ENCODE data around the gene FHIT. TPM values are rescaled to one million over a fixed set of nuclear protein-coding genes. Genes with fewer than 3 reads are reported as not detected.

Gene FHIT
- total and polyA plus RNA-seq, 2 of the 4 experiments (the other 2 are of a cell fraction): 0.07 TPM; not detected in 1

- DNase-seq: no peak
- Histone ChIP-seq H3K27ac (ENCODE audit: insufficient read depth, low read length) (no peak overlapping the region), H4K20me1 (ENCODE audit: insufficient read depth, low read length) (no peaks in the 10 kb centered on the region), H3K23ac (ENCODE audit: low read depth, low read length) (no peak overlapping the region), H3K9me1 (ENCODE audit: insufficient read depth, low read length) (no peaks in the 10 kb centered on the region), H3K14ac (replicated peaks; ENCODE audit: low read depth, low read length) (no peak overlapping the region), H2AFZ (replicated peaks; ENCODE audit: low read length, poor library complexity) (no peak overlapping the region), H2BK5ac (ENCODE audit: low read depth, low read length, poor library complexity, severe bottlenecking) (no peak overlapping the region), H3K56ac (ENCODE audit: extremely low read depth, insufficient read depth, low read length) (no peak overlapping the region), H3K4ac (ENCODE audit: low read depth, low read length) (no peak overlapping the region), H2BK120ac (ENCODE audit: low read depth, low read length) (no peak overlapping the region), H2AK9ac (replicated peaks; ENCODE audit: low read depth, low read length, poor library complexity) (no peak overlapping the region), H3K27me3 (ENCODE audit: control insufficient read depth, insufficient read depth, low read length) (no peaks in the 10 kb centered on the region), H3K4me1 (ENCODE audit: control insufficient read depth, insufficient read depth, low read length) (no peaks in the 10 kb centered on the region), H2AK5ac (ENCODE audit: low read depth, low read length) (no peak overlapping the region), H3K9me3 (ENCODE audit: control insufficient read depth, insufficient read depth, low read length) (no peaks in the 10 kb centered on the region), H3K18ac (ENCODE audit: low read depth, low read length) (no peak overlapping the region), H3K4me2 (ENCODE audit: low read depth, low read length) (no peak overlapping the region), H4K91ac (ENCODE audit: insufficient read depth, low read depth, low read length) (no peak overlapping the region), H3K4me3 (ENCODE audit: insufficient read depth, low read depth, low read length) (no peak overlapping the region), H3K79me1 (ENCODE audit: low read depth in 1 of 2, low read length in 2 of 2) (no peaks in the 10 kb centered on the region), H3K36me3 (ENCODE audit: control insufficient read depth, insufficient read depth, low read length) (no peaks in the 10 kb centered on the region), H4K5ac (ENCODE audit: low read depth, low read length) (no peak overlapping the region), H2BK20ac (ENCODE audit: low read depth, low read length) (no peak overlapping the region), H3K9ac (ENCODE audit: low read depth, low read length) (no peak overlapping the region), H4K8ac (ENCODE audit: low read depth in 2 of 2, low read length in 2 of 2) (no peak overlapping the region), H2BK15ac (ENCODE audit: low read depth, low read length) (no peak overlapping the region)
- POLR2A ChIA-PET (ENCODE audit: unreplicated experiment): no interaction called here
- WGBS, 2 experiments (ENCODE audit: extremely low coverage in 2 of 2, insufficient read length in 1 of 2): no CpG with 5 or more reads among the region's 1 CpG
- in situ Hi-C loops (cut with MboI; ENCODE audit: low sequenced_read_pairs): no loop called here
- TF ChIP-seq RAD21 (IDR thresholded peaks at IDR 0.05; ENCODE audit: low read length) (no peak), MAZ (IDR thresholded peaks at IDR 0.05; ENCODE audit: borderline replicate concordance, low read depth, low read length) (no peak), BHLHE40 (IDR thresholded peaks at IDR 0.05; ENCODE audit: low read depth, low read length) (no peak), MXI1 (IDR thresholded peaks at IDR 0.05; ENCODE audit: borderline replicate concordance, low read depth, low read length) (no peak), POLR2A (IDR thresholded peaks at IDR 0.05; ENCODE audit: low read depth, low read length) (no peak), CHD1 (IDR thresholded peaks at IDR 0.05; ENCODE audit: low read depth, low read length) (no peak), FOS (IDR thresholded peaks at IDR 0.05; ENCODE audit: low read depth, low read length) (no peak), ELK1 (IDR thresholded peaks at IDR 0.05; ENCODE audit: borderline replicate concordance, low read depth, low read length) (no peak), SMC3 (IDR thresholded peaks at IDR 0.05; ENCODE audit: low read depth, low read length) (no peak), RCOR1 (IDR thresholded peaks at IDR 0.05; ENCODE audit: insufficient replicate concordance, low read length) (no peak), RFX5 (IDR thresholded peaks at IDR 0.05; ENCODE audit: low read depth, low read length) (no peak), MAFK (IDR thresholded peaks at IDR 0.05; ENCODE audit: low read depth, low read length) (no peak), NFE2L2 (IDR thresholded peaks at IDR 0.05; ENCODE audit: low read depth, low read length) (no peak), CEBPB (IDR thresholded peaks at IDR 0.05; ENCODE audit: low read depth, low read length) (no peak)
- TF ChIP-seq, protein P1, sequence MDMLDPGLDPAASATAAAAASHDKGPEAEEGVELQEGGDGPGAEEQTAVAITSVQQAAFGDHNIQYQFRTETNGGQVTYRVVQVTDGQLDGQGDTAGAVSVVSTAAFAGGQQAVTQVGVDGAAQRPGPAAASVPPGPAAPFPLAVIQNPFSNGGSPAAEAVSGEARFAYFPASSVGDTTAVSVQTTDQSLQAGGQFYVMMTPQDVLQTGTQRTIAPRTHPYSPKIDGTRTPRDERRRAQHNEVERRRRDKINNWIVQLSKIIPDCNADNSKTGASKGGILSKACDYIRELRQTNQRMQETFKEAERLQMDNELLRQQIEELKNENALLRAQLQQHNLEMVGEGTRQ (IDR thresholded peaks at IDR 0.05; ENCODE audit: low read depth, low read length): no peak
- TF ChIP-seq, protein P2, sequence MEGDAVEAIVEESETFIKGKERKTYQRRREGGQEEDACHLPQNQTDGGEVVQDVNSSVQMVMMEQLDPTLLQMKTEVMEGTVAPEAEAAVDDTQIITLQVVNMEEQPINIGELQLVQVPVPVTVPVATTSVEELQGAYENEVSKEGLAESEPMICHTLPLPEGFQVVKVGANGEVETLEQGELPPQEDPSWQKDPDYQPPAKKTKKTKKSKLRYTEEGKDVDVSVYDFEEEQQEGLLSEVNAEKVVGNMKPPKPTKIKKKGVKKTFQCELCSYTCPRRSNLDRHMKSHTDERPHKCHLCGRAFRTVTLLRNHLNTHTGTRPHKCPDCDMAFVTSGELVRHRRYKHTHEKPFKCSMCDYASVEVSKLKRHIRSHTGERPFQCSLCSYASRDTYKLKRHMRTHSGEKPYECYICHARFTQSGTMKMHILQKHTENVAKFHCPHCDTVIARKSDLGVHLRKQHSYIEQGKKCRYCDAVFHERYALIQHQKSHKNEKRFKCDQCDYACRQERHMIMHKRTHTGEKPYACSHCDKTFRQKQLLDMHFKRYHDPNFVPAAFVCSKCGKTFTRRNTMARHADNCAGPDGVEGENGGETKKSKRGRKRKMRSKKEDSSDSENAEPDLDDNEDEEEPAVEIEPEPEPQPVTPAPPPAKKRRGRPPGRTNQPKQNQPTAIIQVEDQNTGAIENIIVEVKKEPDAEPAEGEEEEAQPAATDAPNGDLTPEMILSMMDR (conservative IDR thresholded peaks at IDR 0.05; ENCODE audit: low read depth, low read length): no peak
- ATAC-seq (ENCODE audit: low read depth): no peak
- no TSS peak for BruUV-seq (replicated peaks)
- CTCF ChIA-PET: no interaction called here
- intact Hi-C loops (cut with micrococcal nuclease): no loop called here
- dilution Hi-C loops (cut with HindIII; ENCODE audit: low sequenced_read_pairs, unreplicated experiment): no loop called here
Observed at GRCh38 chr3:60599586-60599985, 651.7 kb downstream of the FHIT start.
